GM21786 (cell line): ENCODE measurements around the gene SLC25A21.
"Not testable (repeated sequence)": the region's sequence is repeated elsewhere in the genome, so short reads cannot be mapped to it uniquely, and the experiment has no call there.

Source experiments
- ATAC-seq: cut with Tn5 transposase; IDR thresholded peaks from one replicate; pipeline ENCODE4 v1.9.1; 2021; ENCODE audit not compliant: unreplicated experiment

SLC25A21 gene

DNA sequence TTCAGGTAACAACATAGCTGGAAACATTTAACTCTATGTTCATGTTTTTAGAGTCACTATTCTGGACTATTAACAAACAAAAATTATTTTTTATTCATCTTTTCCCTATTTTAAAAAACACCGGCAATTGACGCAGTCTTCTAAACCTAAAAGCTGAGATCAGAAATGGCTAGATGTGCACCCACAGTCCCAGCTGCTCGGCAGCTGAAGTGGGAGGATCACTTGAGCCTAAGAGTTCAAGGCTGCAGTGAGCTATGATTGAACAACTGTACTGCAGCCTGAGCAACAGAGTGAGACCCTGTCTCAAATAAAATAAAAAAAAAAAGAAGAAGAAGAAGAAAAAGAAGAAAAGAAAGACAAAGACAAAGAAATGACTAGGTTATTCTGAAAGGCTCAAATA, 446.3 kb downstream of the SLC25A21 start:
- ATAC-seq: no peak

DNA sequence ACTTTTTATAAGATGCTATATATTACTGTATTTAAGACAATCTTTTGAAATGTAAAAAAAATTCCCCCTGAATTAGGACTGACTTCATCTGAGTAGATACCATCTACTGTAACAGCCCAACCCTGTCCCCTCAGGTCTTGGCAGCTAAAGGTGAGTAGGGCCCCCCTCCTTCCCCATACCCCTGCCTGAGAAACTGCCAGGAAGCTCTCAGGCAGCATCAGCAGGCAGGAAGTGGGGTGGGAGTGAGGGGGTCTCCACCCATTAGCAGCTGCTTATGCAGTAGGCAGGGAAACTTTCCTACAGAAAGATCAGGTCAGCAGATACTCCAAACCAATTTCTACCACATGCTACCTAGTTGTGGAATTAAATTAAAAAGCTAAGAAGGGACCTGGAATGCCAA, 448.2 kb downstream of the SLC25A21 start:
- no peak for ATAC-seq

- ATAC-seq: no peak
These were observed 448.9 kb downstream of the SLC25A21 start for GRCh38 chr14:36723530-36723929.

- no peak for ATAC-seq
These were observed 450.5 kb downstream of the SLC25A21 start for GRCh38 chr14:36721877-36722276.

DNA sequence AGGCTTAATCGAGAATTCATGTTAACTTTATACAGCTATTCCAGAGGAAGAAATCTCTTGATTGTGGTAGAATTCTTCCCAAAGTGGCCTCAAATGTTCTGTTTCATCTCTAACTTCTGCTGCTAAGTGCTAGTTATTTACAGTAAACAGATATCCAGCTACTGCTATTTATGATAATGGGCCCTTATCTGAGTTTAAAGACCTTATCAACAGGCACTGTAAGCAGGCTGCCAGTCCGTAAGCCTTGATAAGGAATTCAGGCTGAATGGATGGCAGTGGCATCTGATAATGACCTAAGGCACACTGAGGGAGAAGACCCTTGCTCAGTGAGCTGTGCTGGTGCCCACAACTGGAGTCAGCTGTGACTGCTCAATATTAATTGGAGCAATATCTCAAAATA, 451.7 kb downstream of the SLC25A21 start:
- no peak for ATAC-seq

DNA sequence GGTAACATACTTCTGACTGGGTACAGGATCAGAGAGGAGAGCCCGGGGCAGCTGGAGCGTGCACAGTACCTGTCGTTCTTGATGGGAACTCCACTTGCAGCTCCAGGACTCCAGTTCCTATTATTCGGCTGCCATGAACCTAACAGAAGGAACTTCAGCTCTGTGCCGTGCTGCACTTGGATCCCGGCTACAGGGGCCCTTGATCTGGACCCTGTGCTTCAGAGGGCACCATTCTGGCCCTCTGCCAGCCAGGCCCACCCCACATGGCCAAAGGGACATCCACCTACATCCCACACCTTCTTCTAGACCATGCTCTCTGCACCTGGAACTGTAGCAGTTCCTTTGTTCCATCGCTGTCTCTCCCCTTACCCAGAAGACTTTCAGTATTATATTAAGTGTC, 452.6 kb downstream of the SLC25A21 start:
- no peak for ATAC-seq

- ATAC-seq: no peak
These were observed 454.2 kb downstream of the SLC25A21 start for GRCh38 chr14:36718216-36718615.

DNA sequence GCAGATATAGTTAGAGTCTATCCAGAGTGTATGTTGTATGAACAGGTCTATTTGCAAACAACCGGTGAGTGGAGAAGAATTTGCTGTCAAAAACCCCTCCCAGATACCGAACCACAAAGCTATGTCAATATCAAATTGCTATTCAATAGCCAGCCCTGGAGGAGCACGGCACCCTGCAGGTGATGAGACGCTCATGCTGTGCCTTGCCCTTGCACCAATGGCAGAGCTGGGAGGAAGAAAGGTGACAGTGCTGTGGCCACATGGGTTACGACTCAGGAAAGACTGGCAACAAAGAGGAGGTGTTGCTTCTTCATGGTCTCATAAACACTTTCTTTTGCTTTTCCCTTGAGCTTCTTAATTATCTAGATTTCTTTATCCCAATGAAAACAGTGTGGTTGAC, 455.0 kb downstream of the SLC25A21 start:
- ATAC-seq: no peak

DNA sequence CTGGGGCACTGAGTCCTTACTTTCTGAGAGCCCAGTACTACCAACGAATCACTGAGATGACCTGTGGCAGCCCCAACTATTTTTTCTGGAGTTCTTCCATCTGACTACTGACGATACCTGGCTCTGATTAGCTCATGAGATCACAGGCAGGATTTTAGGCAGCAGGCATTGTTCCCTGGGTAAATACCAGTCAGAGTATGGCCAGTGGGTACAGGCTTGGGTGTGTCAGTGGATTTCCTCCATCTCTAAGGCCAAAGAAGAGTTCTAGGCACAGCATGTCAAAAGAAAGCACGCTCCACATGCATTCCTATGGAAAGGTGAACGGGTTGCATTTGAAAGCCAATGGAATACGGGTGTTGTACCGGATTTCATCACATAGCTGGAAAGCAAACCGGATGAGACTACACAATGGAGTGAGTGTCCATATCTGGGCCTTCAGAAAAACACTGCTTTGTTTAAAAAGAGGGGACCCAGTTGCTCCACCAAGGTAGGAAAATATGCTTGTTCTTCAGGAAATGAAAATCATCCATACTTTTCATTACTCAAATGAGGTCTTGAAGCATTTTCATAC, 455.7 kb downstream of the SLC25A21 start:
- no peak for ATAC-seq

DNA sequence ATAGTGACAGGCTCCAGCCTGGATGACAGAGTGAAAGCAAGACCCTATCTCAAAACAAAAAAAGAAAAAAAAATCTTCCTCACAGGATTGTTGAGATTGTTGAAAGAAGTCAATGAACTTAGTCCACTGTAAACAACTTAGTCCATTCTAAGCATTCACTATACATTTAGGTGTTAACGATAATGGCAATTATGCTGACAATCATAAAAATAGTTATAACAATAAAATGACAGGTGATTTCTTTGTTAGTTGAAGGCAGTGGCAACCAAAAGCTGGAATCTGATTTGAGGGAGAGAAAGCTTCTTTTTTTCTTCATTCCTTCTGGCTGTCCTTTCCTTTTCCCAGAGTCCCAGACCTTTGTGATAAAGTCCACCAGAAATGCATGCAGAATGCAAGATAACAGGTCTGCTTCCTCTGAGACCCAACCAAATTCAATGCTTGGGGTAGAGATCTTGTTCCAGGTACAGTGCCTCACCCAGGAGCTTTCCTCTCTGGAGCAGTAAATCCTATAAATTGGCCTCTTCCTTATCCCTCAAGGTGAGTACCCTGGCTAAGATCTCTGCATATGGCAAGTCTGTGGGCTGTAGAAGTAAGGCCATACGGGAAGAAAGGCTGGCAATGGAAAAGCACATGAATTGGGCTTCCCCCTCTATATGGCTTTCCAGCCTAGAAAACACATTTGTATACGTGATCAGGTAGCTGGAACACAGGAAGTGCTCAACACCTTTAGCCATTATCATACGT, 458.3 kb downstream of the SLC25A21 start:
- no peak for ATAC-seq

GRCh38 chr14:36707570-36707969, 464.8 kb downstream of the SLC25A21 start:
- no peak for ATAC-seq

DNA sequence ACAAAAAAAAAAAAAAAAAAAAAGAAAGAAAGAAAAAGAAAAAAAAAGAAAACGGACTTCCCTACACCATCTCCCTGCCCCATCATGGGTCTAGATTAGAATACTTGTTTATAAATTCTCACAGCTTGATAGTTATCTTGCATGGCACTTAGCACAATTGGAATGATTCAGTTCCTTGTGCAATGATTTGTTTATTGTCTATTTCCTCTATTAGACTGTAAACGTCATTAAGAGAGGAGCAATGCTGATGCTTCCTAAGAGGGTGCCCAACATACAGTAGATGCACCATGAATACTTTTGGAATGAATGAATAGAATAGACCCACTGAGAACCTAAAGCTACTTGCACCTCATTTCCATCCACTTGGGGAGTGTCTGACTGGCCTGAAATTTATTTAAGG, 469.9 kb downstream of the SLC25A21 start:
- ATAC-seq: no peak

GRCh38 chr14:36701132-36701531, 471.3 kb downstream of the SLC25A21 start:
- no peak for ATAC-seq

DNA sequence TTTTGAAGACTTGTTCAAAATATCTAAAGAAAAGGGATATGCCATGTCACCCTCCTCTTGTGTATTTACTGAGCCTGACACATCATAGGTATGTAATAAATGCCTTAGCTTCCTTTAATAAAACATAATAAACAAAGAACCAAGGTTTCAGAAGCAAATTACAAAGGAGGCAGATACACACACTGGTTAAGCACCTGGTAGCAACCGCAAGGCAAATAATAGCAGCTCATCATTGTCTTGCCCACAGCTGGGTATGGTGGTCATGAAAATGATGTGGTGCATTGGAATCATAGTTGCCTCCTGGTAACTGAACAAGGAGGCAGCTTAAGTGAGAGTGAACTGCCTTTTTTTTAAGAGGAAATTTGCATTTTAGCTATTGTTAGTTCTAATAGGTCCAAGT, 471.8 kb downstream of the SLC25A21 start:
- ATAC-seq: no peak

DNA sequence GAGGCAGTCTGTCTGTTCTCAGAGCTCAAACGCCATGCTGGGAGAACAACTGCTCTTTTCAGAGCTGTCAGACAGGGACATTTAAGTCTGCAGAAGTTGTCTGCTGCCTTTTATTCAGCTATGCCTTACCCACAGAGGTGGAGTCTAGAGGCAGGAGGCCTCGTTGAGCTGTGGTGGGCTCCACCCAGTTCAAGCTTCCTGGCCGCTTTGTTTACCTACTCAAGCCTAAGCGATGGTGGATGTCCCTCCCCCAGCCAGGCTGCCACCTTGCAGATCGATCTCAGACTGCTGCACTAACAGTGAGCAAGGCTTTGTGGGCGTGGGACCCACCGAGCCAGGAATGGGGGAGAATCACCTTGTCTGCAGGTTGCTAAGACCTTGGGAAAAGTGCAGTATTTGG, 473.0 kb downstream of the SLC25A21 start:
- ATAC-seq: not testable (repeated sequence)

DNA sequence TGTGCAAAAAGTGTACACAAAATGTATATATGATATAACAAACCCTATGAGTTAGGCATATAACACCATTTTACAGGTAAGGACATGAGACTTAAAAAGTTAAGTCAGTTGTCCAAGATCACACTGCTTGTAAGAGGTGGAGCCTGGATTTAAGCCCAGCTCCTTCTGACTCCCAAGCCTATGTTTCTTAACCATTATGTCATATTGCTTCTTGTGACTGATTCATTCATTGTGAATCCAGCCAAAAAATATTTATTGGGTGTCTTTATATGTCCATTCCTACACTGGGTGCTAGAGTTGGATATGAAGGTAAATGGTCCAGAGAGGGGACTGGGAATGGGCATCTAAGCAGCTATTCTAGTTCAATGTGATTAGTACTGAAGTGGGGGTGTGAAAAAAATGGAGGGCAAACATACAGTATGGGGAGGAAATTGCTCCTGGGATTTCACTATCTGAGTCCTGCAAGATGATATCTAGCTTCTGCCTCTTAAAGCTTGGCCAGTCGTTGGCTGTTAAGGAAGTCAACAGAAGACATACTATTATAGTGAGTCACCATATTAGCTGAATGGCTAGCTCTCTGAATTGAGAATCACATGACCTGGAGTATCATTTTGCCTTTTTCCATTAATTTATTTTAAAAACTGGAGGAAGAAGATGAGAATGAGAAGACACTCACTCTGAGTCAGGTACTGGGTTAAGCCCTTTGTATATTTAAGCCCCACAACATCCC, 481.9 kb downstream of the SLC25A21 start:
- no peak for ATAC-seq

DNA sequence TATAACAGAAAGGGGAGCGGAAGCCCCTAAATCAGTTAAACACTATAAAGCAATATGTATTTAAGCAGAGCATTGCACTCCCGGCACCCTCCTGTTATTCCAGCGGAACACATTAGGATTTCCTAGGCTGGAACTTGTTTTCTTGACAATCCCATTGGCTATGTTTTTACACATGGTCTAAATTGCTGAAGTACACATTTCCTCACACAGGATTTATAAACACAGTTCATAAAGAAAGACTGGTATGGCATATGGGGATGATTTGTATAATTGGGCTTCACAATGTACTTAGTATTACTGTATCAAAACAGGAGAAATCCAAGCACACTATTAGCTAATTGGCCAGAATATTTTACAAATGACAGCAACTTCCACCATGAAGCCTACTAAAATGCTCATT, 487.5 kb downstream of the SLC25A21 start:
- no peak for ATAC-seq

DNA sequence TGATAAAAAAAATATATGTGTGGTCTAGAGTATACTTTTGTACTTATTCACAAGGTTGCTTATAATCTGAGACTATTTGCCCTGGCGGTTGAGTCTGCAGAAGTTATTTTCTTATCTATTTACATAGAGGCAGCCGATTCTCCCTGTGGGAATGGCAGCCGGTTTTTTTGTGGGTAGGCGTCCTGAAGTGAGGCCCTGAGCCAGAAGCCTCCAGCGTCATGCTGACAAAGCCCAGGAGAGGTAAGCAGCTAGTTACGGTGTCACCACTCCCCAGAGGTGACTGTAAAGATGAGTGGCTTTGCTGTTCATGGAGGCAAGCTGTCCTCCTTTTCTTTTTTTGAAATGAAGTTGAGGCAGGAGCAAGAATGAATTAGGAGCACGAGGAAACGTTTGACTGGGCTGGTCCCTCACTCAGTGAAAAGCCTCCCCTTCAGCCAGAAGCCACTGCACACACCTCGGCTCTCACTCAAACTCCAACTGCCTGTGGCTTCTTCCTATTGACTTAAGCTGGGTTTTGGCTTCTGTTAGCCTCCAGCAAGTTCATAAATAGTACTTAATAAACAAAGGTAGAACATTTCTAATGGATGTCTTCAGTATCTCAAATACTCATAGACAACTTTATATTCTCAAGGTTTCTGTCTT, 489.2 kb downstream of the SLC25A21 start:
- no peak for ATAC-seq

- ATAC-seq: no peak
These were observed 490.1 kb downstream of the SLC25A21 start for GRCh38 chr14:36682338-36682737.

- ATAC-seq: no peak
These were observed 496.2 kb downstream of the SLC25A21 start for GRCh38 chr14:36676236-36676635.

DNA sequence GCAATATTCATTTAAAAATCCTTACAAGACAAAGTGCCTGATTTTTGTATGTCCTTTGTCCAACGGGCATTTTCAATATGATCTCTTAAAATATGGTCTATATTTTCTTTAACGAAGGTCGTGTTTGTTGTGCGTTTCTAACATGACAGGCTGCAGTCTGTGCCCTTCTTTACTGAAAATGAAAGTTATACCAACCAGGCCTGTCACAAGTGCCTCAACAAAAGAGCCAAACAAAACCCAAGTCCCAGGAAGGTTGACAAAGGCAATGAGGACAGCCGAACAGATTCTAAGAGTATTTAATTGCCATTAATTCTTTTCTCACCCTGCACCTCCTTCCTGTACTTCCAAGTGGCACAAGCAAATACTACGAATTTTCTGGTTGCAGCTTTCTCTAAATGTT, 496.8 kb downstream of the SLC25A21 start:
- no peak for ATAC-seq

DNA sequence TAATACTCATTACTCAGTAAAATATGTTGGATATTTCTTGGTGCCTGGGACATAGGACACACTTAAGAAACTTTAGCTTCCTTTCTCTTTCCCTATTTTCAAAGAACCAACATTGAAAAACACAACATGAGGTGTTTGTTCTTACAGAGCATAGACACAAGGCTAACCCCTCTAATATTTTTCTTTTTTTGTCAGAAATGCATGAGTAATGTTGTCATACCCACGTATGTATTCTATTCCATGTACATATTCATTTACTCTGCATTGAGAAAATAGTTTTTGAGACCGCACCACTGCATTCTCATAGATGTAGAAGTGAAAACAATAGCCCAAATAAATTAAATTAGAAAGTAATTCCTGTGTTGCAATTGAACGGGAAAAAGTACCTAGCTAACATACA, 497.7 kb downstream of the SLC25A21 start:
- ATAC-seq: no peak
